Activated CD8-positive, alpha-beta memory T cell treated with anti-CD3 and anti-CD28 coated beads for 48 hours (primary cell): ENCODE data around the gene CCDC28A.

Experiments
- DNase-seq, 3 experiments: peaks; one replicate each; pipeline ENCODE4 v3.0.0-alpha.2; 2020; ENCODE audit warnings: low read depth in 2 of 3, low spot score in 2 of 3

The CCDC28A gene

DNA sequence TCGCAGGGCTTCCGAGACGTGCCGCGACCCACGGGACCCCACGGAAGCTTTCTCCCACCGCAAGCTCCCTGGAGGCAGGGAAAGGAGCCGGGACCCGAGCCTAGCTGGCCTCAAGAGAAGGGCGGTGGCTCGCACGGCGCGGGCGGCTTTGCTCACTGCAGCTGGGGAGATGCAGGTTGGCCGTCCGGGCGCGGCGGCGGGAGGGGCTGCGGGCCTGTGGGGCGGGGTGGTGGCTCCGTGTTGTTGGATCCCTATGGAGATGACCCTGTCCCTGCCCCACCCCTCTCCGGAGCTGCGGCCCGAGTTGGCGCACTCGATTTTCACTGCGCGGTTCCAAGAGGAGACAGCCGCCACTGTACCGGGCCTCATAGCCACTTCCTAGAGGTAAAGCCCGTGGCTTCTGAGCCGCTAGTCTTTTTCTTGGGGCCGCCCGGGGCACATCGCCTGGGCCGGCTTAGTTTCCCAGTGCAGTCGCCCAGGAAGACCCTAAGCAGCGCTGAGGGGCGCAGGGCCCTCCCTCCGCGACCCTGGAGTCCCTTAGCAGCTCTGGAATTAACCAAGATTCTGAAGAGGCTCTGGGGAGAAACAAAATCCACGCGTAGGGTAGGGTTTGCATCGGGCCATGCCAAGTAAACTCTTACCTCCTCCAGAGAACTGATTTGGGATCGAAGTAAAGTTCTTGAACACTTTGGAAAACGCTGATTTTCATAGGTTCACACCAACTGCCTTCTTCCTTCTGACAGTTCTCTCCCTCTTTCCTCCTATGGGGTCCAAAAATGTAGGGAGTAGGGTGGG lies 22.4 kb downstream of the CCDC28A start, which contains the start of gene ECT2L:
Gene ECT2L, plus strand, starts transcription at position 279 of the 795 bp plus-strand sequence. CDS start 17,188 bp downstream, outside the sequence.
- no peak for DNase-seq

DNA sequence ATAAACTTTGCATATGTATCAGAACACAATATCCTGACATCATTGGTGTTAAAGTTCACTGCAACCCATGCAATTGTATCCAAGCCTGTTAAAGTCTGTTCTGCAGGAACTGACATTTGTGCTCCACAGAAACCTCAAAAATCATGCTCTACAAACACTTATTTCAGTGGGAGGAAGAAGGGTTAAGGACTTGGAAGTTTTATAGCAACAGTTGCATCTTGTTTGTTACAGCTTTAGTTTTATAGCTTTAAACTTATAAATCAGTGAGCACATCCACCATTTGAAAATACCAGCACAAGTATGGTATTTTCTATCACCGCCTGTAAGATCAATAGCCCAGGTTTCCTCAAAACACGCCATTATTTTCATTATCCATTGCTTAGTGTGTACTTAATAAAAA lies 23.2 kb downstream of the CCDC28A start:
- DNase-seq = no peak

DNA sequence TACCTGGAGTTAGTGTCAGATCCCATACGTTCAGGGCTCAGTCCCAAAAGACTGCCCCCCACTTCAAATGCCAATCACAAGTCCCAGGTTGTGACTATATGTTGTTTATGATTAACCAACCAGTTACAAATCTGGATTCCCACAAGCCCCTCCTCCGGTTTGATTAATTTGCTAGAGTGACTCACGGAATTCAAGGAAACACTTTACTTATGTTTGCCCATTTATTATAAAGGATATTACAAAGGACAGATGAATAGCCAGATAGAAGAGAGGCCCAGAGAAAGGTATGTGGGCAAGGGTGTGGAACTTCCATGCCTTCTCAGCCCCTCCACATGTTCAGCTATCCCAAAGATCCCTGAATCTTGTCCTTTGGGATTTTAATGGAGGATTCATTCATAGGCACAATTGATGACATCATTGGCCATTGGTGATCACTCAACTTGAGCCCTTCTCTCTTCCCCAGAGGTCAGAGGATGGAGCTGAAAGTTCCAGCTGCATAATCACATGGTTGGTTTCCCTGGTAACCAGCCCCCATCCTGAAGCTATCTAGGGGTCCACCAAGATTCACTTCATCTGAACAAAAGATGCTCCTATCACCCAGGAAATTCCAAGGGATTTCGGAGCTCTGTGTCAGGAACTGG lies 24.4 kb downstream of the CCDC28A start:
- no peak for DNase-seq

DNA sequence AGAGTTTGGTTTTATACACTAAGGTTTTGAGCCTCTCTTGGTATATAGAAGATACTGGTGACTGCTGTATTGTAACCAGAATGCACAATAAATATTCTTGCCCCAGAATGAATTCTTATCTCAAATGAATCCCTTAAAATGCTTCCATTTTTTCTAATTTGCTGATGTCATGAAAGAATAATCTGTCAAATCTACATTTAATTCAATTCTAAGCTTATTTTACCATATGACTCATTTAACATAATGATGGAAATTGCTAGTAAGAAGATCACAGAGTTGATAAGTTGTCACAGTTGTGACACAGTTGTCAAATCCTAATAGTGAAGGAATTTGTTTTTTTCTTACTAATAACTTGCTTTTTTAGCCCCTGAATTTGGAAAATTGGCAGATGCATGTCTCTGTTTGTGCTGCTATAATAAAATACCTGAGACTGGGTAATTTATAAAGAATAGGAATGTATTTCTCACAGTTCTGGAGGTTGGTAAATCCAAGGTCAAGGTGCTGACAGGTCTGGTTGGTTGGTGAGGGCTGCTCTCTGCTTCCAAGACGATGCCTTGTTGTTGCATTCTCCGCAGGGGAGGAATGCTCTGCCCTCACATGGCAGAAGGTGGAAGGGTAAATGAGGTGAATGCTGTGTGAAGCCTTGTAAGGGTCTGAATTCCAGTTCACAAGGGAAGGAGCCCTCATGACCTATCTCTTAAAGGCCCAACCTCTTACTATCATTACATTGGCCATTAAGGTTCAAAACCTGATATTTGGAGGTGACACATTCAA lies 27.0 kb downstream of the CCDC28A start:
- no peak for DNase-seq

DNA sequence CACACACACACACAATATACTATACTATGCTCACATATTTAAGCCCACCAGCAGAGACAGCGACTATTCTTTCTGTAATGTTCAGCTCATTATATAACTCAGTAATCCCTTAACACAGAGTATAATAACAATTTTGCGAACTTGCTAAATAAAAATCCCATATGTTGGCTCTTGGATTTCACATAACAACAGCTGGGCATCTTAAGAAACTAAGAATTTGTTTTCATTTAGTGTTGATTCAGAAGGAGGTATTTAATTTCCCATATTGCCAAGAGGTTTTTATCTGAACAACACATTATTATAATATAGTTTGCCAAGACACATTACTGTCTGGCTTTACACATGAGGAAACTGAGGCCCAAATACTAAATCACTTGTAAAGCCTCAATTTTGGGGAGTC lies 29.8 kb downstream of the CCDC28A start:
- no peak for DNase-seq

DNA sequence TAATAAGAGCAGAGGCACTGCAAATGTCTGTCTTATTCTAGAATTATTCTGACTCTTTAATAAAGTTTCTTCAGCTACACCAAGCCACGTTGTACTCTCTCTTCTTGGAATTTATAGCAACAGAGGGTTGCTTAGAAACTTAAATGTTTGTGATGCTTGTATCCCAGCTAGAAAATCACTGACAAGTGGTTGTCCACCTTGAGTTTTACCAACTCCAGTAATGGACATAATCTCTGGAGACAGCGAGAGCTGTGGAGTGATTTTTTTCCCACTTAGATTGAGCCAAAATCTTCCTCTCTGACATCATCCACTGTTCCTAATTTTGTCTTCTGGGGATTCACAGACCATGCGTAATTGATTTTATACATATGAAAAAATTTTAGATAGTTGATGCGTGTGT lies 30.3 kb downstream of the CCDC28A start:
- no peak for DNase-seq

DNA sequence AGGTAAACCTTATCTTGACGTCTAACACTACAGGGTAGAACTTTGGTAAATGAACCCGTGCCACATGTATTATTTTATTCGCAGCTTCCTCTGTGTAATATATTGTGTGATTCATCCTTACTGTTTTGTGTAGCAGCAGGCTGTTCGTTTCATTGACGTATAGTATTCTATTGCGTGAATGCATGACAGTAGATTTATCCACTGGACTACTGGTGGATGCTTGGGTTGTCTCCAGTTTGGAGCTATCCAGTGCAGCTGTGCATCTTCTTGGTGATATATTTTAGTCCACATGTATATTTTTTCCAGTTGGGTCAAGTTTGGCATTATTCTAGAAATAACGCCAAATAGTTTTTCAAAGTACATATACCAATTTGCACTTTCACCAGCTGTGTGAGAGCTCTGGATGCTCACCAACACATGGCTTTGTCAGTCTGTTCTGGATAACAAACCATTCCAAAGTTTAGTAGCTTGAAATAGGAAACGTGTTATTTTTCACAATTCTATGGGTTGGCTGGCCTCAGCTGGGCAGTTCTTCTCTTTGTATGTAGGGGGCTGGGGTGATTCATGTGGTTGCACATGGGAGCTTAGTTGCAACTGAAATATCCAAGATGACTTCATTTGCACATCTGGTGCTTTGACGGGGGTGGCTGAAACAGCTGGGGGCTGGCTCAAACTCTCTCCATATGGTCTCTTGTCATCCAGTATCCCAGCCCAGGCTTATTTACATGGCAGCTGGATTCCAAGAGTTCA lies 31.6 kb downstream of the CCDC28A start:
- no peak for DNase-seq

DNA sequence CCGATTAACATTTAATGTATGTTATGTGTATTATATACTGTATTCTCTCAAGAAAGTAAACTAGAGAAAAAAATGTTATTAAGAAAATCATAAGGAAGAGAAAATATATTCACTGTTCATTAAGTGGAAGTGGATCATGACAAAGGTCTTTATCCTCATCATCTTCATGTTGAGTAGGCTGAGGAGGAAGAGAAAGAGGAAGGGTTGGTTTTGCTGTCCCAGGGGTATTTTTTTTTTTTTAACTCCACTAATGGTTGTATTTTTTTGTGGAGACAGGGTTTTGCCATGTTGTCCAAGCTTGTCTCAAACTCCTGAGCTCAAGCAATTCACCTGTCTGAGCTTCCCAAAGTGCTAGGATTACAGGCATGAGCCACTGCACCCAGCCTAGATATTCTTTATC lies 33.3 kb downstream of the CCDC28A start:
- no peak for DNase-seq

DNA sequence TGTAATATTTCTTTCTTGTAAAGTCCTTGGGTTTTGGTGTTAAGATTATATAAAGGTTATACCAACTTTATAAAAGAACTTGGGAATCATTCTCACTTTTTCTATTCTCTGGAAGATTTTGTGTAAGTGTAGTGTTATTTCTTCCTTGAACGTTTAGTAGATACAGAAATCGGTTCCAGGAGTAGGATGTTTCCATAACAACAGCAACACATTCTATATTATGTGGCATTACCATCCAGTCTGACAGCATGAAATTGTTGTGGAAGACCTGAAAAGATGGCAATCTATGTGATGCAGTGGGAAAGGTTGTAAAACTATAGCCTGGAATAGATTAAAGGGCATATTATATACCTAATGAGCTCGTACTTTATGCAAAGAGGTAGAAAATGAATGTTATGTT lies 36.1 kb downstream of the CCDC28A start:
- no peak for DNase-seq

DNA sequence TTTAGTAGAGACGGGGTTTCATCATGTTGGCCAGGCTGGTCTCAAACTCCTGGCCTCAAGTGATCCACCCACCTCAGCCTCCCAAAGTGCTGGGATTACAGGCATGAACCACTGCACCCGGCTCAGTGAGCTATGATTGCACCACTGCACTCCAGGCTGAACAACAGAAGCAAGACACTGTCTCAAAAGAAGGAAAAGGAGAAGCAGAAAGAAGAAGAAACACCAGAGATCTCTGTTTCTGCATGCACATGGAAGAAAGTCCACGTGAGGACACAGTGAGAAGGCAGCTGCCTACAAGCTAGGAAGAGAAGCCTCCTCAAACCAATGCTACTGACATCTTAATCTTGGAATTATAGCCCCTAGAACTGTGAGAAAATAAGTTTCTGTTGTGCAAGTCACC lies 38.3 kb downstream of the CCDC28A start:
- DNase-seq = no peak

DNA sequence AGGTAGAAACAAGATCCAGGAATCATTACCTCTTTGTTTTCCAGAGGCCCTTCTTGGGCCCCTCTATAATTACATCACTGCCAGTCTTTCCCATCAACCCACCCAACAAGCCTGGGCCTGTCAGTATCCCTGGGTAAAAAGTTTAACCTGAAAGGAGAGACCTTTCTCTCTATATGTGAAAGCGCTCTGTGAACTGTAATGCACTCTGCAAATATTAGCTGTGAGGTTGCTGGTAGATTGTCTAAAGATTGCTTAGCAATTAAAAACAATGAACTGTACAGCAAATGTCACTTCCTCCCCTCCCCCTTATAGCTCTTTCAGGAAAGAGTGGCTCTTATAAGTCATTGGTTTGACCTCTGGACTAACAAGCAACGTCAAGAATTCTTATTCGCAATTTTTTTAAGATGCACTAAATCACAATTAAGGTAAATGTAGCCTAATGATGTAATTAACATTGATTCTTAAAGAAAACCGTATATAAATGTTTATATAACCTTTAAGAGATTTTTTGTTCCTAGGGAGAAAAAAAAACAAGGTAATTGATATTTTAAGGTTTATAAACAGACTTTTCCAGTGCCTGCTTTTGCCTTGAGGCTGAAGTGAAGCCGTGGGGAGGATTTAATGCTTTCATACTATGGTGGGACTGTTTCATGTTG lies 40.7 kb downstream of the CCDC28A start:
- DNase-seq = no peak

DNA sequence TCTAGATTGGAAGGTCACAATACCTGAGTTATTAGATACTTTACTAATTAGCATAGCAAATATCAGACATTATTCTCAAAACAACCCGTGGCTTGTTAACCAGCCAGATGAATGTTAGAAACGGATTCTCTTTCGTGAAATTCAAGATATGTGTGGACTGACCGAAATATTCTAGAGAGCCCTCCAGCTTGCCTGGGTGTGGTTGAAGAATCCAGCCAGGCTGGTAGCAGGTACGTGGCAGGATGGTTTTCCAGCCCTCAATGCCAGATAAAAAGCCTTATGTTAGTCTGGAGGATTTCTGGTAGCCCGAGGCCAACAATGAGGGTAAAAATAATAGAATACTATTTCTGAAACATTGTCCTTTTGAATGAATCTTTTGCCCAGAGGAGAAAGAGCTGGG lies 41.7 kb downstream of the CCDC28A start:
- DNase-seq = no peak

DNA sequence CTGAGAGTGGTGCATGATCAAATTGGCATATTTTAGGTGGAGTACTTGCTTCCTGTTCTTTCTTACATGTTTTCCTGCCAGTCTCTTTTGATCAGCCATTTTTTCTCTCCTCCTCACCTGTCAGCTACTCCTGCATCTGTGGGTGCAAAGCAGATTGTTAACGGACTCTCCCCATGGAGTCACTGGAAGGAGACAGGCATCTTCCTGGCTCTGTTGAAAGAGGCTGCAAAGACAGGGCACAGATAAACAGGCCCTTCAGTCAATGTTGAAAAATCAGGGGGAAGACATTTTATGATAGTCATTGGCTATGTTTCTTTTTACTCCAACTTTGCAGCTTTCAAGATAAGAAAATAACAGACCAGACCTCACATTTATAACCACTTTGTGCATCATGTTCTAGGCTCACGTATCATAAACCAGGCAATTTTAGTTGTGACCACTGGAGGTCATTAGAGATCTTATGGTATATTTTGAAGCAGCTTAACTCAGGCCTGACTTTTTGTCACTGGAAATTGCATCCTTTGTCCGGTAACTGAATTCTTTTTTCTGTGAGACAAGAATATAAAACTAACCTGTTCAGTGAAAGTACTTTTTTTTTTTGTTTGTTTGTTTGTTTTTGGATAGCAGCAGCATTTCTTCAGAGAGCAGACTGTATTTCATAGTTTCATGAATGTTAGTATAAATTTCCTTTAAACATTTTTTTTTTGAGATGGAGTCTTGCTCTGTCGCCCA lies 42.4 kb downstream of the CCDC28A start:
- no peak for DNase-seq

DNA sequence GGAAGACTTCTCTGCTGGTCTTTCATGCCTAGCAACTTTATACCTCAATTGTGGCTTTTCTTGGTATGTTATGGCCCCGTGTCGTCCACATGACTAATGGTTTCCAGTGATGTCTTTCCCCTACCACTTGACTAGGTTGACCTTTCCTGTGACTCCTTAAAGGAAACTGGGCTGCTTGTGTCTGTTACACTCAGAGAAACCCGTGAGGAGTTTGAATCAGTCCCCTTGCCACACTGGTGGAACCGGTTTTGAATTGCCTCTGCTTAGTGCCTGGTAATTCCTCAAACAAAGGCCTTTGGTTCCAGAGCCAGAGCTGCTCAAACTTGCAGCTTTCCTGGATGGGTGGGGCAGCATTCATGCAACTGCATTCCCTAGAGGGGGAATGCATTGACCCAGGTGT lies 44.2 kb downstream of the CCDC28A start:
- DNase-seq = no peak

DNA sequence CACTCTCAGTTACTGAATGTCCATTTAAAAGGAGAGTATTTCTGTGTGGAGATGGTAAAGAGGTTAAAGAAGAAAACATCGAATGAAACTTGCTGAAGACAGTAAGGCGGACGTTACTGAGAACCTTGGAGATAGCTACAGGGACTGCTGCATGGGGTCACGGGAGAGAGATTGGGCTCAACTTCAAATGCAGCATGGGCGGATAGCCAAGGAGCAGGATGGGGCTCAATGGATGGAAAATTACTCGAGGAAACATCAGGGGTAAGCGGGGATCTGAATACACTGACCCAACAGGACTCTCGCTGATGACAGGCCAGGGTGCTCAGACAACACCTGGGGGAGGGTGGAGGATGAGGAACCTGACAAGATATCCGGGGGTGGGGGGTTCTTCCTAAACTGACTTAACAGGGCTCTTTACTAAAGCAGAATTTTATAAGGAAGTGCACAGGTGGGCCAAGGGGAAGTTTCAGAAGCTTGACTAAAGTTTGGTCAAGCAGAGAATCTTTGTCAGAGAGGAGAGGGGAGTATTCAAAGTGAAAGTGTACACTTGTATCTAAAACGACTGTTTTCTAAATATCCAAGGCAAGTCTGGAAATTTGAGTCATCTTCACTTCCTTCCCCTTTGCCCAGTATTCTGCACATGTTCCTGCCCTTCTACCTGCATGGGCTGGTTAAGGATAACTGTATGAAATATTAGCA lies 45.1 kb downstream of the CCDC28A start:
- DNase-seq = no peak

DNA sequence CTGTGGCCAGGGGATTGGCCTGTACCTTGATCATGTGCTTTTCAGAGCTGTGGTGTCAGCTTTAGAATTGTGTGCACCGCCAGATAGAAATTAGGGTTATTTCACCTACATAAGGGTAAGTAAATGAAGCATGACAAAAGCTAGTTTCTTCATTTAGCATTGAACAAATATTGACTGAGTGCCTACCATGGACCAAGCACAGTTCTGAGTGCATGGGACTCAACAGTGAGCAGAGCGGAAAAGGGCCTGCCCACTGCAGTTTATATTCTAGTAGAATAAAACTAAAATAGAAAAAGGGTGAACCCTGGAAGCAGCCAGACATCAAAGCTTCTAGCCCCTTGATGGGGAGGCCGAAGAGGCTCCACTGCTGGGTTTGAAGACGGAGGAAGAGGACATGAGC lies 48.0 kb downstream of the CCDC28A start:
- no peak for DNase-seq

DNA sequence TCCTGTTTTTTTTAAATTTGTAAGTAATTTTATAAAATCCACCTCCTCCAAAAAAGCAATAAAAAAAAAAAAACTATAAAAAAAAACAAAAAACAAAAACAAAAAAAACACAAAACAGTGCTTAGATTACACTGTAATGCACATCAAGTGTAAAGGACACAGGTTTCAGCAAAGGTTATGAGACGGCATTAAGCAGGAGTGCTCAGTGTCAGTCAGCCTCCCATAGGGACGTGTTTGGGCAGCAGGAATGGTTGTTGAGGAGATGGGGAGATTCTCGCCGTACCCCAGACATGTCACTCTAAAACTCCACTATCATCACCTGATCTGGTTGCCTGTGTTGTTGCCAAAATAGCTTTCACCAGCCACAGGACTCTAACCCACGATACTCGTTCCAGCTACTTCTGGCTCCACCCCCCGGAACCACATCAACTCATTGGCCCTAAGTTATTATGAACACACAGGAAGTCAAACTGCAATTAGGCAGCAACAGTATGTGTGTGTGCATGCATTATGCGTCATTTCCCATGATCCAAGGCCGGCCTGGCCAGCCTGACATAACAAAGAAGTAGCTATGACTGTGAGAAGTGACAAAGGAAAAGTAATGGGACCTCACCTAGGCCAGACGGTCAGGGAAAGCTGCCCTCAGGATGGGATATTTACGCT lies 51.0 kb downstream of the CCDC28A start:
- no peak for DNase-seq

DNA sequence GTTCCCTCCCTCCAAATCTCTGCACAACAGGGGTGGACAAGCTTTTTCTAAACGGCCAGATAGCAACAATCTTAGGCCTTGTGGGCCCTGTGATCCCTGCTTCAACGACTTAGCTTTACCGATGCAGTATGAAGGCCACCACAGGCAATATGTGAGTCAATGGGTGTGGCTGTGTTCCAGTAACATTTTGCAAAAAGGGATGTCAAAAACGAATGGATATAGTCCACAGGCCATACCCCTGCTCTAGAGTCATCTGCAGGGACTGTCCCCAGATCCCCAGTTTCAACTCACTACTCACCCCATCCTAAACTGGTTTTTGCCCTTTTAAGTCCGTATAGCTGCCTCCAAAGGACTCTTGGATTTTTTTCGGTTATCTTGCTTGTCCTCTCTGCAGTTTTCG lies 56.7 kb downstream of the CCDC28A start:
- DNase-seq = no peak

DNA sequence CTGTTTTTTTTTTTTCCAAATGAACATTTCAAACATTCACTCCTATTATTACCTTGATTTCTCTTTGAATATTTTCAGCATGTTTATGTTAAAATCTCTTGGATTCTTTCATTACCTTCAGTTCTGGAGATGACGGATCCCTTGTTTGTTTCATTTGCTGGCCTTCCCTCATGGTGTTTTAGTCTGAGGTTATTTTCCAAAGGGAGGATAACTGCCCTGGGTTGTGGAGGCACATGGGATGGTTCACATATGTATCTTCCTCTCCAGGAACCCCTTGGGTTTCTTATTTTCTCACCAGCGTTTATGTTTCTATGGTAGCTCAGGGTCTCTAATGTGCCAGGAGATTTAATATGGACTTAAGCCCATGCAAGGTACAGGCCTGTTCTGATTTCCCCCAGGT lies 58.6 kb downstream of the CCDC28A start:
- DNase-seq = no peak
